Endothelial cell (in vitro differentiated cells): ENCODE measurements around the gene ZNF202. TPM values are rescaled to one million over a fixed set of nuclear protein-coding genes. Genes with fewer than 3 reads are reported as not detected.

Experiments used
- DNase-seq: peaks from one replicate; pipeline ENCODE4 v3.0.0; 2021; ENCODE audit warnings: low spot score
- H3K27ac Mint-ChIP-seq: one replicate; pipeline ENCODE4 v1.8.0; 2021; ENCODE audit warnings: mixed read lengths, inconsistent platforms; ENCODE audit not compliant: unreplicated experiment
- H3K27me3 Mint-ChIP-seq: one replicate; pipeline ENCODE4 v1.8.0; 2021; ENCODE audit warnings: mild to moderate bottlenecking, moderate library complexity, mixed read lengths, inconsistent platforms; ENCODE audit not compliant: unreplicated experiment
- H3K36me3 Mint-ChIP-seq: one replicate; pipeline ENCODE4 v1.8.0; 2021; ENCODE audit warnings: mild to moderate bottlenecking, low read depth, mixed read lengths, inconsistent platforms; ENCODE audit not compliant: unreplicated experiment
- H3K4me1 Mint-ChIP-seq: one replicate; pipeline ENCODE4 v1.8.0; 2021; ENCODE audit warnings: mild to moderate bottlenecking, mixed read lengths, inconsistent platforms; ENCODE audit not compliant: unreplicated experiment
- H3K4me3 Mint-ChIP-seq: one replicate; pipeline ENCODE4 v1.8.0; 2021; ENCODE audit warnings: mild to moderate bottlenecking, mixed read lengths, inconsistent platforms; ENCODE audit not compliant: unreplicated experiment
- H3K9me3 Mint-ChIP-seq: one replicate; pipeline ENCODE4 v1.8.0; 2021; ENCODE audit warnings: mixed read lengths, inconsistent platforms; ENCODE audit not compliant: unreplicated experiment
- CTCF ChIP-seq: fragments of 200-600 bp; sonication (generic); IDR thresholded peaks from one replicate; pipeline ENCODE4 v1.5.0; 2021; ENCODE audit warnings: antibody characterized with exemption; ENCODE audit not compliant: unreplicated experiment
- total RNA-seq: library from RNA; stranded (reverse); fragmentation: NEBNext Ultra II Directional; extraction: Animal tissue kit (Norgen Biotek cat#: 25700); gene quantifications from one replicate; pipeline ENCODE4 v1.2.1, GENCODE V29; 2021; ENCODE audit not compliant: unreplicated experiment

Gene ZNF202
- total RNA-seq, 1 donor from 2014 or later: 13.8 TPM

- H3K36me3 Mint-ChIP-seq: peaks cover 32% of the 10 kb centered on the region
- H3K4me1 Mint-ChIP-seq: peaks cover 26% of the 10 kb centered on the region
- no peaks in the 10 kb centered on the region for H3K9me3 Mint-ChIP-seq
- no peak for DNase-seq
- no peak for TF ChIP-seq CTCF
- no peak overlapping the region for H3K27ac Mint-ChIP-seq
- peaks cover 3% of the 10 kb centered on the region for H3K27me3 Mint-ChIP-seq
- H3K4me3 Mint-ChIP-seq: no peak overlapping the region
These were observed 3.1 kb downstream of the ZNF202 start for GRCh38 chr11:123738374-123738773.

DNA sequence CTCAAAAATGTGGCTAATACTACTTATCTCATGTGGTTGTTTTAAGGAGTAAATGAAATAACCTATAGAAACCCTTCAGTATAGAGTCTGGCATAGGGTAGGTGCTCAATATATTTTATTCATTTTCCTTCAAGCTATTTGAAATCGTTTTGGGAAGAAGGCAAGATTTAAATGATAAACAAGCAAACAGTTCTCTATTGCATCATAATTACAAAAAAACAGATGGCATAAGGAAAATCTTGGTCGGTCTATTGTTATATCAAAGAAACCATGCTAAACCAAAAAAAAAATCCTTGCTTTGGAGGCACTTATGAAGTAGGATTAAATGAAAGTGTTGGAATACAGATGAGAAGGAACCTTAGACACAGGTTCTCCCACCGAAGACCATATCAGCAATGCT is 4.7 kb downstream of the ZNF202 start:
- H3K4me3 Mint-ChIP-seq: no peak overlapping the region
- H3K36me3 Mint-ChIP-seq: peaks cover 32% of the 10 kb centered on the region
- H3K27me3 Mint-ChIP-seq: peaks cover 2% of the 10 kb centered on the region

GRCh38 chr11:123729602-123730001 is 11.9 kb downstream of the ZNF202 start:
- peaks cover 55% of the 10 kb centered on the region for H3K36me3 Mint-ChIP-seq
- no peak overlapping the region for H3K4me3 Mint-ChIP-seq
- peaks cover 2% of the 10 kb centered on the region for H3K27me3 Mint-ChIP-seq
- TF ChIP-seq CTCF: no peak
- H3K27ac Mint-ChIP-seq: no peak overlapping the region
- no peaks in the 10 kb centered on the region for H3K9me3 Mint-ChIP-seq
- H3K4me1 Mint-ChIP-seq: peaks cover 5% of the 10 kb centered on the region
- no peak for DNase-seq

More for the DNA sequence above, 4.7 kb downstream of the ZNF202 start:
- Mint-ChIP-seq H3K9me3 (no peaks in the 10 kb centered on the region), H3K27ac (no peak overlapping the region), H3K4me1 (peaks cover 16% of the 10 kb centered on the region)
- no peak for DNase-seq
- no peak for TF ChIP-seq CTCF

DNA sequence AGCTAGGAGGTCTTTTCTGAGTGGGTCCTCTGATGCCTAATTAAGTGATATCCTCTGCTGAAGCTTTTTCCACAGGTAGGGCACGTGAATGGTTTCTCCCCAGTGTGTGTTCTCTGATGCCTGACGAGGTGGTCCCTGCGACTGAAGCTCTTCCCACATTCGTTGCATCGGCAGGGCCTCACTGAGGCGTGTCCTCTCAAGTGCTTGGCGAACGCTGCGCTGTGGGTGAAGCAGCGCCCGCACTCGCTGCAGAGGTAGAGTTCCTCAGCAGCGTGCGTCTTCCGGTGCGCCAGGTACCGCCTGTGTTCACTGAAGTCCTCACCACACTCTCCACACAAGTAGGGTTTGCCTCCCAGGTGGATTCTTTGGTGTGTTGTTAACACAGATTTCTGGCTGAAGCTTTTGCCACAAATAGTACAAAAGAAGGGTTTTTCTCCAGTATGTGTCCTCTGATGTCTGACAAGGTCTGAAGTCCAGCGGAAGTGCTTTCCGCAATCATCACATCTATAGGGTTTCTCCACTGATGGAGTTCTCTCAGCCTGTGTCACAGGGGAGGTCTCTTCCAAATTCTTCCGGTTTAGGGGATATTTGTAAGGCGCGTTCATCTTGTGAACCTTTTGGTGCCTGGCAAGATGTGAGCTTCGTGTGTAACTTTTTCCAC is 15.3 kb downstream of the ZNF202 start:
- H3K27me3 Mint-ChIP-seq: peaks cover 2% of the 10 kb centered on the region
- no peak for DNase-seq
- H3K4me3 Mint-ChIP-seq: peak overlapping the region; percentile 71
- no peak for TF ChIP-seq CTCF
- H3K9me3 Mint-ChIP-seq: no peaks in the 10 kb centered on the region
- no peak overlapping the region for H3K27ac Mint-ChIP-seq
- peaks cover 53% of the 10 kb centered on the region for H3K36me3 Mint-ChIP-seq
- H3K4me1 Mint-ChIP-seq: no peaks in the 10 kb centered on the region

DNA sequence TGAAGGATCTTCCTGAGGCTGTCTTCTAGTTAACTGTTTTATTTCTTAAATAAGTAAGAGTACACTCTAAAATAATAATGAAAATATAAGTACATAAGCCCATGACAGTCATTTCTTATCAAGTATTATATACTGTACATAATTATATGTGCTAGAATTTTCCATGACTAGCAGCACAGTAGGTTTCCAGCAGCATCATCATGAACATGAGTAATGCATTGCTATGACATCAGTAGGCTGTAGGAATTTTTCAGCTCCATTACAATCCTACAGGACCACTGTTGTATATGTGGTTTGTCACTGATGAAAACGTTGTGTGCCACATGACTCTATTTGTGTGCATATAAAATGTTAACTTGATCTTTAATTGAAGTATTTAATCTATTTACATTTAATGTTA is 22.0 kb downstream of the ZNF202 start:
- Mint-ChIP-seq H3K27me3 (peaks cover 2% of the 10 kb centered on the region), H3K36me3 (peaks cover 2% of the 10 kb centered on the region), H3K4me1 (no peaks in the 10 kb centered on the region), H3K4me3 (no peak overlapping the region), H3K27ac (no peak overlapping the region), H3K9me3 (no peaks in the 10 kb centered on the region)
- TF ChIP-seq CTCF: no peak
- no peak for DNase-seq
